Epidermal melanocyte (primary cell): Measurements from ENCODE around the gene PLEKHA1.

Experiments
- DNase-seq: peaks from one replicate; pipeline ENCODE4 v3.0.0; 2011; ENCODE audit warnings: low spot score; ENCODE audit not compliant: insufficient read length

Gene PLEKHA1

DNA sequence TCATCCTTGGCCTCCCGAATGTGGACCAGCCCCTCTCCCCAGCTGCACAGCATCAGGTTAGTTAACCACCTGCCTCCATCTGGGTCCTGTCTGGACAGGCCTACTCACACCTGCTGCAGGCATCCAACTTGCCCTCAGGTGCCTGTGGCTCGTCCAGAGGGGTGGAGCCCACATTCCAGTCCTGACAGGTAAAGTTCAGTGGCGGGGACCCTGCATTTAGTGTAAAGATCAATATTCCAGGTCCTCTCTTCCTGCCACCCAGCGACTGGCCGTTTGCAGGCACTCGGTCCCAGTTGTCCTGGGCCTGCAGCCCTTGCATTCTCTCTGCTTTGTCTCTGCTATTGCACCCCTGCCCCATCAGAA lies 101.8 kb downstream of the PLEKHA1 start:
- DNase-seq, result no peak

DNA sequence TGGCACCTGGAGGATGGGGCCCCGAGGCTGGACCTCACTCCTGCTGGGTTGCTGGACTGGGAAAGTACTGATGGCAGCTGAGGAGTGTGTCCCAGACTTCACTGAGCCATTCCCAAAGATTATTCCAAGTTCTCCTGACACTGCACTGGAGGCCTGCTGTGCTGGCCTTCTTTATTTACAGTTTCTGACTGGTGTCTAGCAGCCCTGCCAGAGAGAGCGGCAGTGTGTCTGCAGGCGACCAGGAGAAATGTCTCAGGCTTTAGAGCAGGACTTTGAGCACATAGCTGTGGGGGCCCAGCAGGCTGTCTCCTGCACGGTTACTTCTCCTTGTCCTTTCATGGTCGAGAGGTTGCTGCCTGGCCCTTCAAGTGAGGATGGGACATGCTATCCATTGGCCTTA lies 102.9 kb downstream of the PLEKHA1 start:
- no peak for DNase-seq

DNA sequence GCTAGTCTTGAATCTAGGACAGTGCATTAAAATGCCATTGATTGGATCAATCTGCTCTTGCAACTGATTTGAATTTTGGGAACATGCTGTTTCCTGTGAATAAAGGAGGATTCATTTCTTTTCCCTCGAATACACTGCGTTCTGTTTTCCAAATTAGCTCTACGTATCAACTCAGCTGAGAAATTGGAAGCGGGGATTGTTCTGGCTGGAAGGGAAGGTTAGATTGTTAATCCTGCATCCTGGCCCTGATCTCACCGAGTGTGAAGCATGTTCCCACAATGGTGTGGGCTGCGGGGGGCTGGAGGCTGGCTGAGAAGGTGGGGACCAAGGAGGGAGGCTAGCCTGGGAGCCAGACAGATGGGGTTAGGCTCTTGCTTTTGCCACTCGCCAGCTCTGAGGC lies 104.5 kb downstream of the PLEKHA1 start:
- no peak for DNase-seq

DNA sequence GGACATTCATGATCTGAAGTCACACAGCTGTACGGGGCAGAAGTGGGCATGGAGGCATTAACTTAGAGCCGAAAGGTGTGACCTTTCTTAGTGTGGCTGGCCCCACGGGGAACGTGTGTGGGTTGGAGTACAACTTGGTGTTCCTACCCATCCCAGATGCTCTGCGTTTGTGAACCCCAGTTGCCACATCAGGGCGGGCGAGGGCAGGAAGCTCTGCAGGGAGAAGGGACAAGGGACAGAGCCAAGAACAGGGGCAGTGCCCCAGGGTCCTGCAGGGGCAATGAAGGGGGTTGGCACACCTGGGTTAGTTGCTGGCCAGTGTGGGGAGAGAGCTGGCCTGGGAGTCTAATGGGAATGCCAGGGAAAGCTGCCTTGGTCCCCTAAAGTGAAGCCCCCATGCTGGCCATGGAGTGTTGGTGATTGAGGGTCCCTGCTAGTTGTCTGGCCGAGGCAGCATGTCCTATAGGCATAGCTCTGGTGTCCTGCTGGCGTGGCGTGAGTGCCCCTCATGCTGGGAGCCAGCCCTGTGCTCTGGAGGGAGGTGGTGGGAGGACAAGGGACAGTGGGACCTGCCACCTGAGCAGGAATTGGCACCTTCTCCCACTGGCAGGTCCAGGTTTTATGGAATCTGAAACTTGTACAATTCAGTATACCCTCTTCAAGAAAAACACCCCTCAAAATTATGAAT lies 105.8 kb downstream of the PLEKHA1 start:
- DNase-seq, result no peak

DNA sequence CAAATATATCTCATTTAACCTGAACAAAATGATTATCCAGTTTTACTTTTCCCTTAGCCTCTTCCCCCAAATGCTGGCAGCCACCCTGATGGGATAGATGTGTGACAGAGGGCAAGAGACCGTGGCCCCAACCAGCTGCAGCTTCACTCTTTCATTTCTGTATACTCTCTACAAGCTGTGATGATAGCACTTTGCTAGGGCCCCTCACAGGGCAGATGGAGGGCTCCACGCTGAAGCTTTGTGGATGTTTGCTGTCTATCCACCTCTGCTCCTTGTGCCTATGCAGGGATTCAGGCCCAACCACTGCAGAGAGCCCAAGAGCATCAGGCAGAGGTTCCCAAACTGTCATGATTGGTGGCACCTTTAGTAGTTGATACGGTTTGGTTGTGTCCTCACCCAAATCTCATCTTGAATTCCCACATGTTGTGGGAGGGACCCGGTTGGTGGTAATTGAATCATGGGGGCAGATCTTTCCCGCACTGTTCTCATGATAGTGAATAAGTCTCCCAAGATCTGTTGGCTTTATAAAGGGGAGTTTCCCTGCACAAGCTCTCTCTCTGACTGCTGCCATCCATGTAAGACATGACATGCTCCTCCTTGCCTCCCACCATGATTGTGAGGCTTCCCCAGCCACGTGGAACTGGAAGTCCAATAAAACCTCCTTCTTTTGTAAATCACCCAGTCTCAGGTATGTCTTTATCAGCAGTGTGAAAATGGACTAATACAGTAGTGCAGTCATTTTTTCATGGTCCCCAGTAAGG lies 107.0 kb downstream of the PLEKHA1 start:
- DNase-seq, result no peak
